ENCODE measurements around the gene PSMC4.
"Not testable (repeated sequence)": the region's sequence is repeated elsewhere in the genome, so short reads cannot be mapped to it uniquely, and the experiment has no call there.

PSMC4 gene

DNA sequence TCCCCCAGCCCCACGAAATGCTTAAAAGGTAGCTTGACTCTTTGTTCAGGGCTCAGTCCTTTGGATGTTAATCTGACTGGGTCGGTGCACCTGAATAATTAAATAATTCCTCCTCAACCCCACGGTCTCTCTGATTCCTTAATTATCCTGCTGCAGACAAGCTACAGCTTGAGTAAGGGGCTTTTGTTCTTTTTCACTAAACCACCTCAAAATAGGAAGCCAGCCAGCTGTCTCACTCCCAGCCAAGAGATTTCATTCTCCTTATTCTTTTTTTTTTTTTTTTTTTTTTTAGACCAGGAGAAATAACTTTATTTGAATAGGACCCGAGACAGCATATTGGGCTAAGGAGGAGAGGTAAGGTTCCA is 28.6 kb upstream of the PSMC4 start:
- no peak overlapping the region for H3K4me3 ChIP-seq (ENCODE audit: low read length)
- DNase-seq (ENCODE audit: low read depth): no peak
- TF ChIP-seq, protein P1, sequence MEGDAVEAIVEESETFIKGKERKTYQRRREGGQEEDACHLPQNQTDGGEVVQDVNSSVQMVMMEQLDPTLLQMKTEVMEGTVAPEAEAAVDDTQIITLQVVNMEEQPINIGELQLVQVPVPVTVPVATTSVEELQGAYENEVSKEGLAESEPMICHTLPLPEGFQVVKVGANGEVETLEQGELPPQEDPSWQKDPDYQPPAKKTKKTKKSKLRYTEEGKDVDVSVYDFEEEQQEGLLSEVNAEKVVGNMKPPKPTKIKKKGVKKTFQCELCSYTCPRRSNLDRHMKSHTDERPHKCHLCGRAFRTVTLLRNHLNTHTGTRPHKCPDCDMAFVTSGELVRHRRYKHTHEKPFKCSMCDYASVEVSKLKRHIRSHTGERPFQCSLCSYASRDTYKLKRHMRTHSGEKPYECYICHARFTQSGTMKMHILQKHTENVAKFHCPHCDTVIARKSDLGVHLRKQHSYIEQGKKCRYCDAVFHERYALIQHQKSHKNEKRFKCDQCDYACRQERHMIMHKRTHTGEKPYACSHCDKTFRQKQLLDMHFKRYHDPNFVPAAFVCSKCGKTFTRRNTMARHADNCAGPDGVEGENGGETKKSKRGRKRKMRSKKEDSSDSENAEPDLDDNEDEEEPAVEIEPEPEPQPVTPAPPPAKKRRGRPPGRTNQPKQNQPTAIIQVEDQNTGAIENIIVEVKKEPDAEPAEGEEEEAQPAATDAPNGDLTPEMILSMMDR (conservative IDR thresholded peaks at IDR 0.05; ENCODE audit: low read depth, low read length): no peak

DNA sequence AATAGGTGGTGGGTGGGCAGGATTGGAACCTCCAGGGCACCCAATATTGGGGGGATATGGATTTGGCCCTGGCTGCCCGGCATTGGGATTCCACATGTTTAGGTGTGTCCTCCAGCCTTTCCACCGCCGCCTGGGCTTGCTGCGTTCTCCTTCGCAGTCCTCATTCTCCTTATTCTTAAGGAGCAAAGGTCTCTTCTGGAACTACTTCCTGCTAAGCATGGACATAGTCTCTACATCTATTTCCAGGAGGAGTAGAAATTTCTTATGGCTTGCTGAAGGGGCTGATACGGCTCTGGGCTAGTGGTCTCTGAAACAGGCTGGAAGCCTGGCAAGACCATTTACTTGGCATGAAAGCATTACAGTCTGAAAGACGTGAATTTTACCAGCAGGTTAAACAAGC is 27.4 kb upstream of the PSMC4 start:
- TF ChIP-seq, protein P1 (conservative IDR thresholded peaks at IDR 0.05; ENCODE audit: low read depth, low read length): no peak
- H3K4me3 ChIP-seq (ENCODE audit: low read length): no peak overlapping the region
- DNase-seq (ENCODE audit: low read depth): no peak

DNA sequence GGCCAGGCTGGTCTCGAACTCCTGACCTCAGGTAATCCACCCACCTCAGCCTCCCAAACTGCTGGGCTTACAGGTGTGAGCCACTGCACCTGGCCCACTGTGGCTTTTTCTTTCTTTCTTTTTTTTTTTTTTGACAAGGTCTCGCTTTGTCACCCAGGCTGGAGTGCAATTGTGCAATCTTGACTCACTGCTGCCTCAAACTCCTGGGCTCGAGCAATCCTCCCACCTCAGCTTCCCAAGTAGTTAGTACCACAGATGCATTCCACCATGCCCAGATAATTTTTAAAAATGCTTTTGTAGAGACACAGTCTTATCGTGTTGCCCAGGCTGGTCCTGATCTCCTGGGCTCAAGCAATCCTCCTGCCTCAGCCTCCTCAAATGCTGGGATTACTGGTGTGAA is 24.4 kb upstream of the PSMC4 start:
- no peak overlapping the region for H3K4me3 ChIP-seq (ENCODE audit: low read length)
- DNase-seq (ENCODE audit: low read depth): no peak
- TF ChIP-seq, protein P1 (conservative IDR thresholded peaks at IDR 0.05; ENCODE audit: low read depth, low read length): no peak

DNA sequence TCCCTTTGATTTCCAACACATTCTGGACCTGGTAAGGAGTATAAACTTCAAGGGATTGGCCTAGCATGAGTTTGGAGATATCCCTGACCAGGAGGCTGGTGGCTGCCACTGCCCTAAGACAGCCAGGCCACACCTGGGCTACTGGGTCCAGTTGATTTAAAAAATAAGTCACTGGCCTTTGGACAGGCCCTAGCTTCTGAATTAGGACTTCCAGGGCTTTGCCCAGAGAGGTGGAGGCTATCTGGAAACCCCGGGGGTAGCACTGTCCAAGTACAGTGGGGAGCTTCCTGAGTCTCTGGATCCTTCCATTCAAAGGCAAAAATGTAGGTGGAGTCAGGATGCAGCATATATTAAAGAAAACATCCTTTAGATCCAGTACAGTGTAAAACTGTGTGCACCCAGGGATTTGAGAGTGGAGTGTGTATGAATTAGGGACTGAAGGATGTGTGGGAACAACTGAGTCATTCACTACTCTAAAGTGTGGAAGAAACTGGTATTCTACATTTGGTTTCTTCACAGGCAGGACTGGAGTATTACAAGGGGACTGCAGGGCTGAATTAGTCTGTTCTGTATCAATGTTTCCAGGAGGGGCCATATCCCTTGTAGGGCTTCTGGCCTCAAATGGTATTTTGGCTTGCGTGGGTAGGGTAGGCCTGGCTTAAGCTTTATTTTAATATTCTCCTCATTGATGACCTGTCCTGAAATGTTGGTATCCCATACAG is 21.8 kb upstream of the PSMC4 start:
- H3K4me3 ChIP-seq (ENCODE audit: low read length): no peak overlapping the region
- no peak for DNase-seq (ENCODE audit: low read depth)
- TF ChIP-seq, protein P1 (conservative IDR thresholded peaks at IDR 0.05; ENCODE audit: low read depth, low read length): no peak

DNA sequence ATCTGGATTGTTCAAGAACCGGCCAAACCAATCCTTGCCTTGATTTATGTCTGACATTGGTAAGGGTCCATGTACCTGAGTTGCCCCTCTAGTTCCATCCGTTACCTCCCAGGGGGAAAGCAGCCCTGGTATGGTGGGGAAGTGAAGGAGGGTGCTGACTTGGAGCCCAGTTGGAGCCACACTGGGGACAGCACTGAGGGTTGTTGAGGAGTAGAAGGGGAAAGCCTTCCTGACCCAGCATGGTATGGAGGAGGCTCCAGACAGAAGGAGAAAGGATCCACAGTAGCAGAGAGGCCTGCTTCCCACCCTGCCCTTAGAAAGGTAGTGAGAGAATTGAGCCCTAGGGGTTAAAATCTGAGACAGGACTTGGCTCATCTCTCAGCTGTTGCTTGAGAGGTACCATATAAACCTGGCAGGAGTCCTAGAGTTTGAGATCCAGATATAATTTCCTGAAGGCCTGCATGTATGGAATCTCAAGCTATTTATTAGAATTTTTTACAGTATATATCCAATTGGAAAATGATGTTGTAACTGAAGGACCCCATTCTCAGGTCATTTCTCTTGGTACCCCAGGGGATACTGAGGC is 19.8 kb upstream of the PSMC4 start:
- TF ChIP-seq, protein P1 (conservative IDR thresholded peaks at IDR 0.05; ENCODE audit: low read depth, low read length): no peak
- H3K4me3 ChIP-seq (ENCODE audit: low read length): no peak overlapping the region
- no peak for DNase-seq (ENCODE audit: low read depth)

DNA sequence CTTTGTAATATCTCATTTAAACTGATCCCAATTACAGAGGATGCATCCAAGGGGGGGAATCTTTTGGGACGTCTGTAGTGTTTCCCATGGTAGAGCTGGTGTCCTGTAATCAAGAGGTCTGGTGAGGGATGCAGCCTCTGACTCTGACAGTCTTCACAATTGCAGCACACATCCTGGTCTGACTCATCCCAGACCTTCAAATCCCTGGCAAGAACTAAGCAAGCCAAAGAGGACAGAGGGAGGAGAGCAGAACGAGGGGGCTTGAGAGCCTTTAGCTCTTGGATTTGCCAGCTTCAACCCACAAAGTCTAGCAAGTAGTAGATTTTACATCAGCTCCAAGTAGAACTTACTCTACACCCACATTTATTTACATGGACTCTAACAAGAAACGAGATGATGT is 19.3 kb upstream of the PSMC4 start:
- TF ChIP-seq, protein P1 (conservative IDR thresholded peaks at IDR 0.05; ENCODE audit: low read depth, low read length): no peak
- no peak for DNase-seq (ENCODE audit: low read depth)
- no peak overlapping the region for H3K4me3 ChIP-seq (ENCODE audit: low read length)

DNA sequence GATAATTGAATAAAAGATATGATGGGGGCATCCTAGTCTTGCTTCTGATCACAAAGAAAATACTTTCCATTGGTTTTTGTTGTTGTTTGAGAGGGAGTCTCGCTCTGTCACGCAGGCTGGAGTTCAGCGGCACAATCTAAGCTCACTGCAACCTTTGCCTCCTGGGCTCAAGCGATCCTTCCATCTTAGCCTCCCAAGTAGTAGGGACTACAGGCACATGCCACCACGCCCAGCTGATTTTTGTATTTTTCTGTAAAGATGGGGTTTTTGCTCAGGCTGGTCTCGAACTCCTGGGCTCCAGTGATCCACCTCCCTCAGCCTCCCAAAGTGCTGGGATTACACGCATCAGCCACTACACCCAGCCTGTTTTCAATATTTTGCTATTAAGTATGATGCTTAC is 17.1 kb upstream of the PSMC4 start:
- H3K4me3 ChIP-seq (ENCODE audit: low read length): no peak overlapping the region
- DNase-seq (ENCODE audit: low read depth): no peak
- TF ChIP-seq, protein P1 (conservative IDR thresholded peaks at IDR 0.05; ENCODE audit: low read depth, low read length): no peak

DNA sequence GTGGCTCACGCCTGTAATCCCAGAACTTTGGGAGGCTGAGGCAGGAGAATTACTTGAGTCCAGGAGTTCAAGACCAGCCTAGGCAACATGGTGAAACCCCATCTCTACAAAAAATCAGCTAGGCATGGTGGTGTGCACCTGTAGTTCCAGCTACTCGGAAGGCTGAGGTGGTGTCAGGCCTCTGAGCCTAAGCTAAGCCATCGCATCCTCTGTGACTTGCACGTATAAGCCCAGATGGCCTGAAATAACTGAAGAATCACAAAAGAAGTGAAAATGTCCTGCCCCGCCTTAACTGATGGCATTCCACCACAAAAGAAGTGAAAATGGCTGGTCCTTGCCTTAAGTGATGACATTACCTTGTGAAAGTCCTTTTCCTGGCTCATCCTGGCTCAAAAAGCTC is 13.1 kb upstream of the PSMC4 start:
- DNase-seq (ENCODE audit: low read depth); H3K4me3 ChIP-seq (ENCODE audit: low read length): not testable (repeated sequence)

DNA sequence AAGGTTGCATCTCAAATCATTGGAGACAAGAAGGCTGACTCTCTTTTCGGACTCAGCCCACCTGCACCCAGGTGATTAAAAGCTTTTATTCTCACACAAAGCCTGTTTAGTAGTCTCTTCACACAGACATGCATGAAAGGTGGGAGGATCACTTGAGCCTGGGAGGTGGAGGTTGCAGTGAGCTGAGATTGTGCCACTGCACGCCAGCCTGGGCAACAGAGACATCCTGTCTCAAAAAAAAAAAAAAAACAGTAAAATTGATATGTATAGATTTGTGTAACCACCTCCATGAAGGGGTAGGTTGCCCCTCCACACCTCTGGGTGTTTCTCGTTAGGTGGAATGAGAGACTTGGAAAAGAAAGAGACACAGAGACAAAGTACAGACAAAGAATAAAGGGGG is 12.0 kb upstream of the PSMC4 start:
- not testable (repeated sequence) for DNase-seq (ENCODE audit: low read depth); H3K4me3 ChIP-seq (ENCODE audit: low read length)

DNA sequence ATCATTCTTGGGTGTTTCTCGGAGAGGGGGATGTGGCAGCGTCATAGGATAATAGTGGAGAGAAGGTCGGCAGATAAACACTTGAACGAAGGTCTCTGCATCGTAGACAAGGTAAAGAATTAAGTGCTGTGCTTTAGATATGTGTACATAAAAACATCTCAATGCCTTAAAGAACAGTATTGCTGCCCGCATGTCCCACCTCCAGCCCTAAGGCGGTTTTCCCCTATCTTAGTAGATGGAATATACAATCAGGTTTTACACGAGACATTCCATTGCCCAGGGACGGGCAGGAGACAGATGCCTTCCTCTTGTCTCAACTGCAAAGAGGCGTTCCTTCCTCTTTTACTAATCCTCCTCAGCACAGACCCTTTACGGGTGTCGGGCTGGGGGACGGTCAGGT is 11.6 kb upstream of the PSMC4 start:
- H3K4me3 ChIP-seq (ENCODE audit: low read length): not testable (repeated sequence)

More for the DNA sequence above, 11.6 kb upstream of the PSMC4 start:
- not testable (repeated sequence) for DNase-seq (ENCODE audit: low read depth)
